ENCODE data around the gene CAP2. TPM values are rescaled to one million over a fixed set of nuclear protein-coding genes. Genes with fewer than 3 reads are reported as not detected.

The CAP2 gene
- total and polyA plus RNA-seq, 9 of the 15 experiments (the other 6 are each of a cell fraction or from before 2014, with no cell fraction given): not detected

DNA sequence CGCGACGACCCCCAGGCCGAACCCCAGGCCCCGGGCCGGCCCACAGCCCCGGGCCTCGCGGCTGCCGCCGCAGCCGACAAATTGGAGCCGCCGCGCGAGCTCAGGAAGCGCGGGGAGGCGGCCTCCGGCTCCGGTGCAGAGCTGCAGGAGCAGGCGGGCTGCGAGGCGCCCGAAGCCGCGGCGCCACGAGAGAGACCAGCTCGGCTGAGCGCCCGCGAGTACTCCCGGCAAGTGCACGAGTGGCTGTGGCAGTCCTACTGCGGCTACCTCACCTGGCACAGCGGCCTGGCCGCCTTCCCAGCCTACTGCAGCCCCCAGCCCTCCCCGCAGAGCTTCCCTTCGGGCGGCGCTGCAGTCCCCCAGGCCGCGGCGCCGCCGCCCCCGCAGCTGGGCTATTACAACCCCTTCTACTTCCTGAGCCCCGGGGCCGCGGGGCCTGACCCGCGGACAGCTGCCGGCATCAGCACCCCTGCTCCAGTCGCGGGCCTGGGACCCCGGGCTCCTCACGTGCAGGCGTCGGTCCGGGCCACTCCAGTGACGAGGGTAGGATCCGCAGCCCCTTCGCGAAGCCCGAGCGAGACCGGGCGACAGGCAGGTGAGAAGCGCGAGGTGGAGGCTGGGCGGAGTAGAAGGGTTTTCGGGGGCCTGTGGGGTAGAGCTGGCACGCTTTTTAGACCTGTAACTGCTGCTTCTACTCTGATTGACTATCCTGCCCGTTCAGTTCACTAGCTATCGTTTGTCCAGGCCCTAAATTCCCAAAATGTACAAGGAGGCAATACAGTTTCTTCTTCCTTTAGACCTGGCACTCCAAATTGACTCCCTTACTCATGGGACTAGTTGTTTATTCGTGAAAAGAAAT lies 207.4 kb downstream of the CAP2 start (continued):
- TF ChIP-seq, protein P1, sequence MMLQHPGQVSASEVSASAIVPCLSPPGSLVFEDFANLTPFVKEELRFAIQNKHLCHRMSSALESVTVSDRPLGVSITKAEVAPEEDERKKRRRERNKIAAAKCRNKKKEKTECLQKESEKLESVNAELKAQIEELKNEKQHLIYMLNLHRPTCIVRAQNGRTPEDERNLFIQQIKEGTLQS (IDR thresholded peaks at IDR 0.05): no peak
- TF ChIP-seq, protein P1 (CRISPR knock-in tag; conservative IDR thresholded peaks at IDR 0.05): peak; percentile 69; the same call in 1 of the 2 replicates
- TF ChIP-seq THAP7 (CRISPR knock-in tag; IDR thresholded peaks at IDR 0.05): no peak
- TF ChIP-seq RNF219 (CRISPR knock-in tag; IDR thresholded peaks at IDR 0.05): no peak
- TF ChIP-seq NFRKB (IDR thresholded peaks at IDR 0.05; ENCODE audit: low read depth): no peak
- TF ChIP-seq NFIX (CRISPR knock-in tag; IDR thresholded peaks at IDR 0.05; ENCODE audit: low read depth): no peak
- peak in 1 of 2 experiments; percentile 20; a peak in 1 of 4 replicates for TF ChIP-seq RAD21 (CRISPR knock-in tag; conservative IDR thresholded peaks at IDR 0.05 in 1 of 2, IDR thresholded peaks at IDR 0.05 in 1 of 2)
- TF ChIP-seq, protein P2, sequence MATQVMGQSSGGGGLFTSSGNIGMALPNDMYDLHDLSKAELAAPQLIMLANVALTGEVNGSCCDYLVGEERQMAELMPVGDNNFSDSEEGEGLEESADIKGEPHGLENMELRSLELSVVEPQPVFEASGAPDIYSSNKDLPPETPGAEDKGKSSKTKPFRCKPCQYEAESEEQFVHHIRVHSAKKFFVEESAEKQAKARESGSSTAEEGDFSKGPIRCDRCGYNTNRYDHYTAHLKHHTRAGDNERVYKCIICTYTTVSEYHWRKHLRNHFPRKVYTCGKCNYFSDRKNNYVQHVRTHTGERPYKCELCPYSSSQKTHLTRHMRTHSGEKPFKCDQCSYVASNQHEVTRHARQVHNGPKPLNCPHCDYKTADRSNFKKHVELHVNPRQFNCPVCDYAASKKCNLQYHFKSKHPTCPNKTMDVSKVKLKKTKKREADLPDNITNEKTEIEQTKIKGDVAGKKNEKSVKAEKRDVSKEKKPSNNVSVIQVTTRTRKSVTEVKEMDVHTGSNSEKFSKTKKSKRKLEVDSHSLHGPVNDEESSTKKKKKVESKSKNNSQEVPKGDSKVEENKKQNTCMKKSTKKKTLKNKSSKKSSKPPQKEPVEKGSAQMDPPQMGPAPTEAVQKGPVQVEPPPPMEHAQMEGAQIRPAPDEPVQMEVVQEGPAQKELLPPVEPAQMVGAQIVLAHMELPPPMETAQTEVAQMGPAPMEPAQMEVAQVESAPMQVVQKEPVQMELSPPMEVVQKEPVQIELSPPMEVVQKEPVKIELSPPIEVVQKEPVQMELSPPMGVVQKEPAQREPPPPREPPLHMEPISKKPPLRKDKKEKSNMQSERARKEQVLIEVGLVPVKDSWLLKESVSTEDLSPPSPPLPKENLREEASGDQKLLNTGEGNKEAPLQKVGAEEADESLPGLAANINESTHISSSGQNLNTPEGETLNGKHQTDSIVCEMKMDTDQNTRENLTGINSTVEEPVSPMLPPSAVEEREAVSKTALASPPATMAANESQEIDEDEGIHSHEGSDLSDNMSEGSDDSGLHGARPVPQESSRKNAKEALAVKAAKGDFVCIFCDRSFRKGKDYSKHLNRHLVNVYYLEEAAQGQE (IDR thresholded peaks at IDR 0.05; ENCODE audit: borderline replicate concordance): 0 out of 2 replicates have a peak, but pooled peaks have one; percentile 4
- TF ChIP-seq, protein P2 (CRISPR knock-in tag; IDR thresholded peaks at IDR 0.05; ENCODE audit: low read depth): no peak
- 0 out of 2 replicates have a peak, but pooled peaks have one; percentile 25 for TF ChIP-seq RBM14 (IDR thresholded peaks at IDR 0.05; ENCODE audit: borderline replicate concordance, insufficient read depth, low read depth, low read length)
- TF ChIP-seq, protein P3, sequence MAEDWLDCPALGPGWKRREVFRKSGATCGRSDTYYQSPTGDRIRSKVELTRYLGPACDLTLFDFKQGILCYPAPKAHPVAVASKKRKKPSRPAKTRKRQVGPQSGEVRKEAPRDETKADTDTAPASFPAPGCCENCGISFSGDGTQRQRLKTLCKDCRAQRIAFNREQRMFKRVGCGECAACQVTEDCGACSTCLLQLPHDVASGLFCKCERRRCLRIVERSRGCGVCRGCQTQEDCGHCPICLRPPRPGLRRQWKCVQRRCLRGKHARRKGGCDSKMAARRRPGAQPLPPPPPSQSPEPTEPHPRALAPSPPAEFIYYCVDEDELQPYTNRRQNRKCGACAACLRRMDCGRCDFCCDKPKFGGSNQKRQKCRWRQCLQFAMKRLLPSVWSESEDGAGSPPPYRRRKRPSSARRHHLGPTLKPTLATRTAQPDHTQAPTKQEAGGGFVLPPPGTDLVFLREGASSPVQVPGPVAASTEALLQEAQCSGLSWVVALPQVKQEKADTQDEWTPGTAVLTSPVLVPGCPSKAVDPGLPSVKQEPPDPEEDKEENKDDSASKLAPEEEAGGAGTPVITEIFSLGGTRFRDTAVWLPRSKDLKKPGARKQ (CRISPR knock-in tag; IDR thresholded peaks at IDR 0.05): no peak
